Endothelial cell (in vitro differentiated cells): ENCODE data around the gene ACP2. TPM values are rescaled to one million over a fixed set of nuclear protein-coding genes. Genes with fewer than 3 reads are reported as not detected.

Experiments
- DNase-seq: peaks from one replicate; pipeline ENCODE4 v3.0.0; 2021; ENCODE audit warnings: low spot score
- H3K27ac Mint-ChIP-seq: one replicate; pipeline ENCODE4 v1.8.0; 2021; ENCODE audit warnings: mixed read lengths, inconsistent platforms; ENCODE audit not compliant: unreplicated experiment
- H3K27me3 Mint-ChIP-seq: one replicate; pipeline ENCODE4 v1.8.0; 2021; ENCODE audit warnings: mild to moderate bottlenecking, moderate library complexity, mixed read lengths, inconsistent platforms; ENCODE audit not compliant: unreplicated experiment
- H3K36me3 Mint-ChIP-seq: one replicate; pipeline ENCODE4 v1.8.0; 2021; ENCODE audit warnings: mild to moderate bottlenecking, low read depth, mixed read lengths, inconsistent platforms; ENCODE audit not compliant: unreplicated experiment
- H3K4me1 Mint-ChIP-seq: one replicate; pipeline ENCODE4 v1.8.0; 2021; ENCODE audit warnings: mild to moderate bottlenecking, mixed read lengths, inconsistent platforms; ENCODE audit not compliant: unreplicated experiment
- H3K4me3 Mint-ChIP-seq: one replicate; pipeline ENCODE4 v1.8.0; 2021; ENCODE audit warnings: mild to moderate bottlenecking, mixed read lengths, inconsistent platforms; ENCODE audit not compliant: unreplicated experiment
- H3K9me3 Mint-ChIP-seq: one replicate; pipeline ENCODE4 v1.8.0; 2021; ENCODE audit warnings: mixed read lengths, inconsistent platforms; ENCODE audit not compliant: unreplicated experiment
- total RNA-seq: library from RNA; stranded (reverse); fragmentation: NEBNext Ultra II Directional; extraction: Animal tissue kit (Norgen Biotek cat#: 25700); gene quantifications from one replicate; pipeline ENCODE4 v1.2.1, GENCODE V29; 2021; ENCODE audit not compliant: unreplicated experiment
- TF ChIP-seq, protein P1 (sequence below): fragments of 200-600 bp; sonication (generic); IDR thresholded peaks from one replicate; pipeline ENCODE4 v1.5.0; 2021; ENCODE audit warnings: antibody characterized with exemption; ENCODE audit not compliant: unreplicated experiment

Gene ACP2
- total RNA-seq, 1 donor from 2014 or later = 52.3 TPM

- DNase-seq = no peak
- Mint-ChIP-seq H3K36me3 (peaks cover 2% of the 10 kb centered on the region), H3K4me3 (no peak overlapping the region), H3K9me3 (no peaks in the 10 kb centered on the region), H3K27me3 (peaks cover 2% of the 10 kb centered on the region), H3K4me1 (peaks cover 18% of the 10 kb centered on the region), H3K27ac (no peak overlapping the region)
- TF ChIP-seq, protein P1, sequence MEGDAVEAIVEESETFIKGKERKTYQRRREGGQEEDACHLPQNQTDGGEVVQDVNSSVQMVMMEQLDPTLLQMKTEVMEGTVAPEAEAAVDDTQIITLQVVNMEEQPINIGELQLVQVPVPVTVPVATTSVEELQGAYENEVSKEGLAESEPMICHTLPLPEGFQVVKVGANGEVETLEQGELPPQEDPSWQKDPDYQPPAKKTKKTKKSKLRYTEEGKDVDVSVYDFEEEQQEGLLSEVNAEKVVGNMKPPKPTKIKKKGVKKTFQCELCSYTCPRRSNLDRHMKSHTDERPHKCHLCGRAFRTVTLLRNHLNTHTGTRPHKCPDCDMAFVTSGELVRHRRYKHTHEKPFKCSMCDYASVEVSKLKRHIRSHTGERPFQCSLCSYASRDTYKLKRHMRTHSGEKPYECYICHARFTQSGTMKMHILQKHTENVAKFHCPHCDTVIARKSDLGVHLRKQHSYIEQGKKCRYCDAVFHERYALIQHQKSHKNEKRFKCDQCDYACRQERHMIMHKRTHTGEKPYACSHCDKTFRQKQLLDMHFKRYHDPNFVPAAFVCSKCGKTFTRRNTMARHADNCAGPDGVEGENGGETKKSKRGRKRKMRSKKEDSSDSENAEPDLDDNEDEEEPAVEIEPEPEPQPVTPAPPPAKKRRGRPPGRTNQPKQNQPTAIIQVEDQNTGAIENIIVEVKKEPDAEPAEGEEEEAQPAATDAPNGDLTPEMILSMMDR = no peak
Measured at GRCh38 chr11:47220401-47220821, 28.2 kb downstream of the ACP2 start.

GRCh38 chr11:47216121-47216798 is 32.4 kb downstream of the ACP2 start:
- DNase-seq = no peak
- Mint-ChIP-seq H3K36me3 (peaks cover 2% of the 10 kb centered on the region), H3K27ac (peak overlapping the region; percentile 97), H3K27me3 (peaks cover 6% of the 10 kb centered on the region), H3K4me1 (peaks cover 21% of the 10 kb centered on the region), H3K9me3 (no peaks in the 10 kb centered on the region), H3K4me3 (peak overlapping the region; percentile 92)
- TF ChIP-seq, protein P1 = no peak

GRCh38 chr11:47215366-47215910 is 33.2 kb downstream of the ACP2 start:
- Mint-ChIP-seq H3K27me3 (peaks cover 6% of the 10 kb centered on the region), H3K27ac (peak overlapping the region; percentile 97), H3K9me3 (no peaks in the 10 kb centered on the region), H3K4me3 (peak overlapping the region; percentile 92), H3K36me3 (peaks cover 2% of the 10 kb centered on the region), H3K4me1 (peaks cover 21% of the 10 kb centered on the region)
- TF ChIP-seq, protein P1 = no peak
- DNase-seq = no peak

DNA sequence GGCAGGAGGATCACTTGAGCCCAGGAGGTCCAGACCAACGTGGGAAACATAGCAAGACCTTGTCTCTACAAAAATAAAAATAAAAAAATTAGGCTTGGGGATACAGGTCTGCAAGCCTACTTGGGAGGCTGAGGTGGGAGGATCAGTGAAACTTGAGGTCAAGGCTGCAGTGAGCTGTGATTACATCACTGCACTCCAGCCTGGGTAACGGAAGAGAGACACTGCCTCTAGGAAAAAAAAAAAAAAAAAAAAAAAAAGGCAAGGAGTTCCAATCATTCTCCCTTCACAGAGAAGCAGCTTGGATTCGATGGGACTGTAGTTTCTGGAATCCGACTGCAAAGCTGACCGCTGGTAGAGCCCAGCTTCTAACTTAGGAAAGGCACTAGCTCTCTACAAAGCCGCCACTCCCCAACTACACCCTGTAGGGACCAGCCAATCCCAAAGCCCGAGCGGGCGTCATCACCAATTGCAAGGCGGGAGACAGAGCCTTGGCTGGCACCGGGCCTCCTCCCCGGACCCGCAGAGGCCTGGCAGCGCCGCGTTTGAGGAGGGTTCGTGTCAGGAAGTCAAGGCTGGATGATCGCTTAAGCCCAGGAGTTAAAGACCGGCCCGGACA is 34.6 kb downstream of the ACP2 start:
- peak overlapping the region; percentile 96 for H3K27ac Mint-ChIP-seq
- H3K9me3 Mint-ChIP-seq = no peaks in the 10 kb centered on the region
- H3K36me3 Mint-ChIP-seq = no peaks in the 10 kb centered on the region
- TF ChIP-seq, protein P1 = no peak
- H3K27me3 Mint-ChIP-seq = peaks cover 6% of the 10 kb centered on the region
- peaks cover 17% of the 10 kb centered on the region for H3K4me1 Mint-ChIP-seq
- H3K4me3 Mint-ChIP-seq = peak overlapping the region; percentile 96
- DNase-seq = peak; percentile 74

DNA sequence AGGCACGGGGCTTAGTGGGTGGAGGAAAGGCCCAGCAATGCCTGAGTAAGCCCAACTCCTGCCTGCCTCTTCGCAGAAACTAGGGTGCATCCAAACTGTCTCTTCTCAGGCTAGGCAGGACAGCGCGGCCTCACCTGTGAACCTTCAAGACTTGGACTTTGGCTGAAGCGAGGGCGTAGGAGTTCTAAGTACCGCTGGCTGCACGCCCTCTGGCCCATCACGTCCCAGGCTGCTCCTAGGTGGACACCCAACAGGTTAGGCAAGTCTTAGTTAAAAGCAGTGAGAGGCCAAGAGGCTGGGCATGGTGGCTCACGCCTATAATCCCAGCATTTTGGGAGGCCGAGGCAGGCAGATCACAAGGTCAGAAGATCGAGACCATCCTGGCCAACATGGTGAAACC is 35.7 kb downstream of the ACP2 start:
- Mint-ChIP-seq H3K9me3 (no peaks in the 10 kb centered on the region), H3K27ac (no peak overlapping the region)

More for the DNA sequence above, 35.7 kb downstream of the ACP2 start:
- peaks cover 8% of the 10 kb centered on the region for H3K27me3 Mint-ChIP-seq
- no peak overlapping the region for H3K4me3 Mint-ChIP-seq
- H3K36me3 Mint-ChIP-seq = no peaks in the 10 kb centered on the region
- peaks cover 17% of the 10 kb centered on the region for H3K4me1 Mint-ChIP-seq
- no peak for DNase-seq
- TF ChIP-seq, protein P1 = no peak
